CD4-positive, alpha-beta T cell treated with Interferon alpha-2 for 1 hour (primary cell): ENCODE data around the gene FBN2.

Experiments used
- DNase-seq, 2 donors: peaks; one replicate each; pipeline ENCODE4 v3.0.0-alpha.2; 2020 to 2022

Gene FBN2

DNA sequence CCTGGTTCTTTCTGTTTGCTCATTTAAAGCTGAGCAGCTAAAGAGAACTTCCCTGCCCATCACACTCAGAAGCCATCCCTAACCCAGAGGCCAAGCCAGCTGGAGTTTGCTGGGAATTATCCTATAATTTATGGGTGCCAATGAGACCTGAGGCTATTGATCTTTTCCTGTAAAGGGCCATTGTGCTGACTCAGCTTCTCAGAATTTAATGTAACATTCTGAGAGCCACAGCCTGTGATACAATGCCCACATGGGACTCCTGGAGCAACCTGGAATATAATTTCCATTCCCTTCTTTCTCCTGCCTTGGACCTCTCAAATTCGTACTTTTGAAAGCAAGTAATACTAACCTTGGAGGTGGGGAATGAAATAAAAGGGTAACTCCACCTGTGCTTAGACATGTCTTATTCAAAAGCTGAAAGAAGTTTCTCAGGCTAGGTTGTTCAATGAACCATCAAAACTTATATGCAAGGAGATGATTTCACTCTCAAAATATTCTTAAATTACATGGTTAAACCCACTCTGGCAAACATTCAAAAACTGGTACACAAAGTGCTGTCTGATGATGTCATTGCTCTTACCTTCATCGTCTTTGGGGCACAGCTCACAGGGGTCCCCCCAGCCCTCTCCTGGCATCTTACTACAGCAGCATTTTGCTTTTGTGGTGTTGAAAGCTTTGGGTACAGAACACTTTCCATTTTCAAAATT, 247.7 kb downstream of the FBN2 start:
- DNase-seq = no peak

DNA sequence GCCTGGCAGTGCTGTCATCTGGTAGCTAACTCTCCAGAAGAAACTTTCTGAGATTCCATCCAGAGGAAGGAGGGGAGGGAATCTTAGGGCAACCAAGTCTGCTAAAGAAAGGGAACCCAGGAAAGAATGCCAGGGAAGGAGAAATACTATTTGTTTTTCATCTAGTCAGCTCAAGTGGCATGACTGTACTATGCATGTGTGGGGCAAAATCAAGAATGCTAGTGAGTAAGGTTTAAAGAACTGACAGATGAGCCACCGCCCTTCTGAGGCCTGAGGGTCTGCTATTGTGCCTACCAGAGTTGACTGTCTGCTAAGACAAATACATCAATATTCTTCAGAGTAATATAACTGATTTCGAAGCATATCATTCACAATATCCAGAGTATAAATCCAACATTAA, 250.3 kb downstream of the FBN2 start:
- DNase-seq = no peak

DNA sequence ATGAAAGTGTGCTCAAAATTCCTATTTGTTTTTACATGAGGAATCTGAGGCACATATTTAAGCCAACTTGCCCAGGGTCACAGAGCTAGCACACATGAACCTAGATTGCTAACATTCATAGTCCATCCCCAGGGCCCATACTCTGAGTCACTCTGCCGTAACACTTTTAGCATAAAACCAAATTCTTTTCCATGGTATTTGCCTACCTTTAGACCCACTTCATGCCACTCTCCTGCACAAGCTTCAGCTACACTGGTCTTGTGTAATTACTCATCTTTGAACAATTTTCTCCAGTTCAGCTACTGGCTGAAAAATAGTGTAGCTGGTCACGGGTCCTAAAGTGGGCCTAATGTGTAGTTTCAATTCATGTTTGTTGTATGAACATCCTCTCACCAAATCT, 253.8 kb downstream of the FBN2 start:
- no peak for DNase-seq

DNA sequence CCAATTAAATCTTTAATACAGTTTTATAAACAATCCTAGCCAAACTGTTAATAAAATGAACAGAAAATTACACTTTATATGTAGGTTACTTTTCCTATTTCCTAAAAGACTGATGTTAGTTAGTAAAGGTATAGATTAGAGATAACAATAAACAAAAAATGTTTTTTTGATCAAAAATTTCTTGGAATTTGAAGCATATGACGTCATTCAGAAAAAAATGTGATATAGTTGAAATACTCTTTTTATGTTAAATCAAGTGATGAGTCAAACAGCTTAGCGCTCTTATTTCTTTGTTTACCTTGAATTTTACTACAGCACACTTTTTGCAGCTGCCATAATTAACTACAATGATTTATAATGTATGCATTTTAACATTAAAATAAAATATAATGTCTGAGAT, 258.7 kb downstream of the FBN2 start:
- no peak for DNase-seq

DNA sequence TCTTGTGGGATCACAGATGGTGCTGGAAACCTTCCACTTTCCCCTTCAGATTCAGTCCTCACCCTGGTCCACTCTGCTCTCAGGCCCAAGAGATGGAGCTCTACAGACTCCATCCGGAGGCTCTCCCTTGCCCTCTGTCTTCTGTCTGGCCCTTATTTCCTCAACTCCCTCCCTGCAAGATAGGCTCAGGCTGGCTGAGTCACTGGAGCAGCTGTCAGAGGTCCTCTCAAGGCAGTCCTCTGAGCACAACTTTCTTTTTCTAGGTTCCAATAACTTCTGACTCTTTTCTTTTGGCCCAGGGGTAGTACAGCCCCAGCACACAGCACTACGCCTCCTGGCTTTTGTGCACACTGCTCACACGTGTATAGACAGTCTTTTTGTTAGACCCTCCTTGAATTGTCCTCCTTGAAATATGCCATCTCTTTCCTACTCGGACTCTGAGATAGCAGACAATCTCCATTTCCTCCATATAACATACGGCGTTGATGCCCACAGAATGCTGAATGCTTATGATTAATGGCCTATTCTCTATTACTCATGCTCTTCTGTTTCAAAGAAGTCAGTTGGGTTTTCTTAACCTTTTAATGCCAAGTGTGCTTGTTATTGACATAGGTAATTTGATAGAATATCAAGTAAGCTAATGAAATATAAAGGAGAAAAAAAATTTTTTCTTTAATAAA, 261.4 kb downstream of the FBN2 start:
- no peak for DNase-seq

DNA sequence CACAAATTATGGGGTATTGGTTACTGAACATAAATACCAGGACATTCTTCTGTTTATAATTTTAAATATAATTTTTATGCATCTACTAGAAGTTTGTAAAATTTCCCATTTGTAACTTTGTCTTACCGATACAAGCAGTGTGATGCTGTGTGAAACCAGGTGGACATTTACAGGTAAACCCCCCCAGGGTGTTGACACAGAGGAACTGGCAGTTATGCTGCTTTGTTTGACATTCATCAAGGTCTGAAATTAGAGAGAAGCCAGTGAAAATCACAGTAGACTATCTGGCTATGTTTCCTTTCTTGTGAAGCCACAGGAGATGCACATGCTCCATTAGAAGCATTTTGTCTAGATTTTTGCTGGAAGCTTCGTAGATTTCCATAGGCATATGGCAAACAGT, 263.6 kb downstream of the FBN2 start:
- DNase-seq = no peak

DNA sequence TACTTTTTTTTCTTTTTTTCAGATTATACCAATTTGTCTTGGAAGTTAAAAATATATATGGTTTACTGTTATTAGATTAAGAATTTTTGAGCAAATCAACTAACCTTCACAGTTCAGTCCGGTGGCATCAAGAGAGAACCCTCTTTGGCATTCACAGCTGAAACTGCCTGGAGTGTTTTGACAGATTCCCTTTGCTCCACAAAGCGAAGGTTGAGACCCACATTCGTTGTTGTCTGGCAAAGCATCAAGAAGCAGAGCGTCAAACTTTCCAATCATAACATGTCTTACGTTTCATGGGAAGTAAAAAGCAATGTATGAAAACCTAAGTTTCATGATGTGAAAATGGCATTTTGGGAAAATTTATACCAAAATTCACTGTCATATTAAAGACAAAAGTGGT, 264.3 kb downstream of the FBN2 start:
- DNase-seq = no peak

DNA sequence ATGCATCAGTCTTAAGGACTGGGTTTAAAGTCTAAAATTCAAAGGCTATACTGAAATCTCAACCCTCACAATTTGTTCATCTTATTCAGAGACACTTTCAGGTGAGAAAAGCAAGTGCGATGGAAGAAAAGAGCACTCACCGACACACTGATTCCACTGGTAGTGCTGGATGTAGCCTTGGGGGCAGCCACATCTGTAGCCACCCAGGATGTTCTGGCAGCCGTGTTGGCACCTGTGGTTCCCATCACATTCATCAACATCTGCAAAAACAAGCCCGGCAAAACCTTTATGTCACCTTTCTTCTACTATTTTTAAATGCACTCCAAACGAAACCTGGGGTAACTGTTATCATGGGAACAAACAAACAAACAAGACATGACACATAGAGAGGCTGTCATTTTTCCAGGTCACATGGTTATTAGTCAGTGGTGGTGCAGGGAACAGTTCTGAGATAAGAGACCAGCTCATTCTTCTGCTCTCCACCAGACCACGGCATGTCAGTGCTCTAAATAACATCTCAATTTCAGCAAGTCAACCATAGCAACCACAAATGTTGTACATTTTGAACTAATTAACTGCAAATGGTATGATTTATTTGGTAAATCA, 266.1 kb downstream of the FBN2 start:
- no peak for DNase-seq

DNA sequence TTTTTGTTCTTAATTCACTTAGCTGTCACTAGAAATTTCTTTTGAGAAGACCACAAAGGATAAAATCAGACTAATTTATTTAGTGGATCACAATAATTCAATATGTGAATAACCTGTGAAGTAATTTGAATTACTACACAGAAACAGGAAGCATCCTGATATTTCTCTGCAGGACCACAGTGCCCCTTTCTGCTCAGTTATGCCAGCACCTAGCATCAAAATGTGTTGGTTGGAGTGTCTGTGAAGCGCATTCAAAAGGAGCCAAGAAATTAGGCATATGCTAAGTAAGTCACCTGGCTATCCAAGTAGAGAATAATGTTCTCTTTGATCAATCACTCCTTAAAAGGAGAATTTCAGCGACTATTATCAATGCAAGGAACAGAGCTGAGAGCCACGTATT, 267.0 kb downstream of the FBN2 start:
- DNase-seq = no peak

DNA sequence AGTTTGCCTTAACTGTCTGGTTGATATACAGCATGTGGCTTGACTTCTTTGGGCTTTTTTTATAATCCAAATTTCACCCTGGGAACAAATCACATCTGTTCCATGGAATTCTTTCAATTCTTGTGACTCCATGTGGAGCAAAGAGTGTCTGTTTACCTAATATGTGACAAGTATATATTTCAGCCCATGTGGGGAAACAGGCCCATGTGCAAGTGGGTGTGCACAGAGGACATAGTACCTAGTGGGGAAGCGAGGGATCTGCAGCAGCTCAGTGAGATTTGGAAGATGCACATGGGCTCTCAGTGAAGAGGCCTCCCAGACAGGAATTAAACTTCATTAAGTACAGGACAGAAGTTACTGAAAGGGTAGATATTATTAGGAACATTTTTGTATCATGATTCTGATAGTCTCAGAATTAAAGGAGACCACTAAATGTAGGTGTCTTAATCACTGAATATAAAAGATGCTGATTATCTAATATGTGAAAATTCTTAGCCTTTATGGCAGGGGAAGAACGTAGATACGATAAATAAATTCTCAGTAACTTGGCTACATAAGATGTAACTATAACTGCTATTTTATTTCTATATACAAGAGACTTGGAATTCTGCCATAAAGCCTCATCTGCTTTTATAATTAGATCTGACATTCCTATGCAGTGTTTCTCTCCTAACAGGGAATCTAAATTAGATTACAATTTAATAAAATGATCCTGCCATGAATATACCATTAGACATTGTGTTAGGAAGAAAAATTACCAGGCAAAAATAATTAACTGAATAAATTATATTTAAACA, 273.3 kb downstream of the FBN2 start:
- DNase-seq = no peak

DNA sequence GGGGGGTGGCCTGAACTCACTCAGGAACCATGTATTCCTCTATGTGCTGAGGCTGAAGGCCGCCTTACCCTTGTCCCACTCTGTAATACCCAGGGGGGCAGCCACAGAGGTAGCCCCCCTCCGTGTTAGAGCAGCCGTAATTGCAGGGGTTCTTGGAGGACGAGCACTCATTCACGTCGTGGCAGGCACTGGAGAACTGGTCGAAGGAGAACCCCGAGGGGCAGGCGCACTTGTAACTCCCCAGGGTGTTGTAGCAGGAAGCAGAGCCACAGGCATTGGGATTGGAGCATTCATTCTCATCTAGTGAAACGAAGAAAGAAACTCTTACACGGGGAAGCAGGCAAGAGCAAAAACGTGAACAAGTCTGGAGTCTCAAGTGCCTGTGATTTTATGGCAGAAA, 274.7 kb downstream of the FBN2 start:
- DNase-seq = no peak

DNA sequence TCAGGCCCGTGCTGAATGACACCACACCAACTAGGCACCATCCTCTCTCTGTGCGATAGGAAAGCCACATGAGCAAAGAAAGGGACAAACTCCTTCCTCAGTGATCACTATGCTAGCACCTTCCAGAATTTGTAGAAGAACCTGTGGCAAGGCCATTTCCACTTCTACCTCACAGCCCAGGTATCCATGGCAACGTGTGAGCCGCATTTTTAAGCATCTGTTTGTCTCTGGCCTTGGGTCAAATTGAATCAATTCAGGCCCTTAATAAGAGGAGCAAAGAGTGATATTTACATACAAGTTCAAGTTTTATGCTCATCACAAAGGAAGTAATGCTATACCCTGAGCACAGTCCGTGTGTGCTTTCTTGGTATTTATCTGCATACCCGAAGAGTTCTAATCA, 275.1 kb downstream of the FBN2 start:
- no peak for DNase-seq

DNA sequence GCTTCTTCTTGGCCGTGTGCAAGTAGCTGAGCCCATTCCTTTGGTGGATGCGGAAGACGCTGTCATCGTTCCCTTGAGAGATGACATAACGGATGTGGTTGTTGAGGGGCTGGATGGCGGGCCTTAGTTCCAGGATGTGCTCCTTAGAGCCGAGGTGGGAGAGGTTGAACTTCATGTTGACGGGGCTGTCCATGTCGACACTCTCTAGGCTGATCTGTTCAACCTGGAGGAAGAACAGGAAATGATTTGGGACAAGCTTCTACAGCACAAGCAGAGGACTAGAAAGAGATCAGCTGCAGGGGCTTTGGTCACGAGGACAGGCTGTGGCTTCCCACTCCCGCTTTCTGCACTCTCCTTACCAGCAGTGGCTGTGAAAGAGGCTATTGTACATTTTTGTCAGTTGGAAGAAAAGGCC, 278.4 kb downstream of the FBN2 start:
- no peak for DNase-seq

DNA sequence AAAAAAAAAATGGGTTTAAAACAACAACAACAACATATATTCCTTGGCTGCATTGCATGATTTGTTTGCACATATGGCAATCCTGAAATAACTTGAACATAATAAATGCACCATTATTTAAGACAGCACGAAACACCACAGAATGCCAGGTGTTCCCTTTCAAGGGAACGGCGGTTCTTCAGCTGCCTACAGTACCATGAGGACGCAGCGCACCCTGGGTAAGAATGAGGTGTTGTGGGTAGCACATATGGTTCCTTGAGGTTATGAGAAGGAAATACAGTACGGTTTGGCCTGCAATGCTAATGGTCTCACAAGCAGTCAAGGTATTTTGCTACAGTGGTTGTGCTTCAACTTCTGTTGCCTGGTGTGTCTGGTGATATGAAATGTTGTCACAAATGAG, 279.7 kb downstream of the FBN2 start:
- DNase-seq = no peak

DNA sequence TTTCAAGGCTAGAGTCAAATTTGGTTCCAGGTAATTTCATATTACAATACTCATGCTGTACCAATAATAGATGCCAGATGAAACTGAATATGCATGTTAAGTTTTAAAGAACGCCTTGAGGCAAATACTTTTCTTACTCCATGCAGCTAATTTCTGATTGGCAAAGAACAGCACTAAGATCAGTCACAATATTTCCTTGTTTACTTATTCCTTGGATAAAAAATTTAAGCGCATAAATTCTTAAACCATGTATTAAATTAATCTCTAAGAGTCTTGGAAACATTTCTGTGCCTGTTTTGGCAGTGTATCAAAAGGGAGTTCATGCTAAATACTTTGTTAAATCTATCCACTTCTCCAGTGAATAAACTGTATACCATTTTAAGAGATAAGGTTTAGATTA, 281.0 kb downstream of the FBN2 start:
- no peak for DNase-seq

DNA sequence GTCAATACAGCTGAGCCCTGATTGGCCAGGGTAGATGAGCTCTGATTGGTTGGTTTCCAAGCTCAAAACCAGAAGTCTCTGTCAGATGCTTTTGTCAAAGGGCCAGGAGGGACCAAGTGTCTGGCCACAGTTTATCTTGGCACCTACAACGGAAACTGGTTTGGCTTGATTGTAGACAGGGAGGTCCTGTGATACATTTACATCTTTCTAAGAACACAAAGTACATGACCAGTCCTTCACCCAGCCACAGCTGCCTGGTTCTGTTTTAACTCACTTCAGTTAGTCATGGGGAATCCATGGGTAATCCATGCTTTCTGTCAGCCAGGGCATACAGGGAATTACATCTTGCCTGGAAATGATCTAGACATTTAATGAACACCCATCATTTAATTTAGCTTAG, 283.3 kb downstream of the FBN2 start:
- no peak for DNase-seq

DNA sequence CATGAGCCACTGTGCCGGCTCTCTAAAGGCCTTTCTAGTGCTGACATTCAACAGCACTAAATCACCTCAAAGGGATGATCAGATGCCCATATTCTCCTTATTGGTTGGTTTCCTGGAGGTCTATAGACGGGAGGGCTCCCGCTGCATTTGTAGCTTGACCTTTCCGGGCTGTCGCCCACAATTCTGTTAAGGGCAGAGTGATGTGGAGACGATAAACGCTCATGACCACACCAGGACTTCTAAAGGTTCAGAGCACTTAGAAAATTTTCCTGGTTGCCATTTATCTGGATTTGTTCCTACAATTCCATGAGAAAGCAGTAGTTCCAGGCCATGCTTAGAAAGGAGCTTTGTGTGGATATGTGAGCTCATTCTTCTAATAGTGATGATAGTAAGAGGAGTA, 284.2 kb downstream of the FBN2 start:
- DNase-seq = no peak

DNA sequence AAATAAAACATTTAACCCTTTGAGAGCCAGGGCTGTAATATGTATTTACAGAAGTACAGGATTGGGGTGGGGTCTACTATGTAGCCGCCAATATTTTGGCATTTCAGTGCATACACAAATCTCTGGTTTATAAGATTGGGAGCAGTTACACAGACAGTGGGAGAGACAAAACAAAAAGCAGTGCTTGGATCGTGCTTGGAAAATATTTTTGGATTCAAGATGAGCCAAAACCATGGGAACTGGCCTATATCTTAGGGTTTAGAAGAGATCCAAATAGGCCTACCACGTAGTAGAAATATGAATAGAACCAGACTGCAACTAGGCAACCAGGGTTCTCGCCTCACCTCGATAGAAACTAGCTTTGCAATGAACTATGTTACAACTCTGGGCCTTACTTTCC, 284.9 kb downstream of the FBN2 start:
- no peak for DNase-seq

DNA sequence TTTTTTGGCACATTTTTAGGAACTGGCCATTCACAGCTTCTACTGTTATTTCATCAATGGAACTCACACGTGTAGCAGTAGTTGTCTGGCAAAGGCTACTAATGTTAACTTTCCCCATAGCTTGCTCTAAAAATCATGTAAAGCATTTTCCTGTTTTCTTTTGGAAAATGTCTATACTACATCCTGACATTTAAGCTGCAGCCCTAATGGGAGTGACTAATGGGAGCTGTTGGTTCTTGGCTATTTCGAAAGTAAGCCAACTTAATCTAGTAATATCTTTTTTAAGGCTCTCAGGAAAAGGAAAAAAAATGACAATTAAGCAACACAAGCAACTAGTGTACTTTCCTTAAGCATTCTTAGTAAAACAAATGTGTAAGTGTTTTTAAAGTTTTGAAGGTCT, 285.3 kb downstream of the FBN2 start:
- no peak for DNase-seq

DNA sequence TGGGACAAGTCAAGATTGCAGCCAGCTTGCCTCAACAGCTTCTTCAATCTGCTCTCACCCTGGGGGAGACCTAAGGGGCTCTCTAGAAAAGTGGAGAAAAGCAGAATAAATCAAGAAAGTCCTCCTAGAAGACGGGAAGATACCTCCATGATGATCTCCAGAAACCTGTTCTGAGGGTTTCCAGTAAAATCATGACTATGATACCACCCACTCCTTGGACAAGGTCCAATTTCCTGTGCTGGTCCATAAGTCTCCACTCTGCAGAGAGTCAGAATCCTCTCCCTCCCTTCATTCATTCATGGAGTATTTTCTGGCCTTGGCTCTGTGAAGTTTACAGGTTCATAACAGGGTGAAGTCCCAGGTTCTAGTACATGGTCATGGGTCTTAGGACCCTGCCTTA, 285.8 kb downstream of the FBN2 start:
- DNase-seq = no peak

DNA sequence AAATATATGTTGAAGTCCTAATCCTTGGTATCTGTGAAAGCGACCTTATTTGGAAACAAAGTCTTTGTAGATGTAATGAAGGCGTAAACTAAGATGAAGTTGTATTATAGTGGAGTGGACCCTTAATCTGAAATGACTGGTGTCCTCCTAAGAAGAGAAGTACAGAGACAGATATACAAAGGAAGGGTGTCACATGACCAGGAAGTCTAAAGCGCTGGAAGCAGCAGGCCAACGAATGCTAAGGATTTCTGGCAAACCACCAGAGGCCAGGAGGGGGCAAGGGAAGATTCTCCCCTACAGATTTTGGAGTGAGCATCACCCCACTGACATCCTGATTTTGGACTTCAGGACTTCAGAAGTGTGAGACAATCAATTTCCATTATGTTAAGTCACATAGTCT, 292.1 kb downstream of the FBN2 start:
- no peak for DNase-seq

DNA sequence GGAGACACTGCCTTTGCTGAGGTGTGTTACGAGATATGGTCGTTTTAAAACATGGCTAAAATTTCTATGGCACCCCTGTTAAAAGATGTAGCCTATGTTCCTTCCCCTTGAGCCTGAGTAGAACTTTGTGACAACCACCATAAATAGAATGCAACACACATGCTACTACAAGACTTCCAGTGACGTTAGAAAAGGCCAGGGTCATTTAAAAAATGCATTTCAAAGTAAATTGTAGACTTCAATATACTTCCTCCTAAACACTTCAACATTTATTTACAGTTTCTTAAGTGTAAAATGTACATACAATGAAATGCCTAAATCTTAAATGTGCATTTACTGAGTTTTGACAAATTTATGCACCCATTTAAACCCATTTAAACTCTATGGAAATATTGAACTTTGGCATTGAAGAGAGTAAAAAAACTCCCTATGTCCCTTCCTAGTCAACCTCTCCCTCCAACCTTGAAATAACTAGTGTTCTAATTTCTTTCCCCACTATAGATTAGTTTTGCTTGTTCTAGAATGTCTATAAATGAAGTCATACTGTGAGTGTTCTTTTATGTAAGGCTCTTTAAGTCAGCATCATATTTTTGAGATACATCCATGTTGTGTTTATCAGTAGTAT, 294.0 kb downstream of the FBN2 start:
- DNase-seq = no peak

DNA sequence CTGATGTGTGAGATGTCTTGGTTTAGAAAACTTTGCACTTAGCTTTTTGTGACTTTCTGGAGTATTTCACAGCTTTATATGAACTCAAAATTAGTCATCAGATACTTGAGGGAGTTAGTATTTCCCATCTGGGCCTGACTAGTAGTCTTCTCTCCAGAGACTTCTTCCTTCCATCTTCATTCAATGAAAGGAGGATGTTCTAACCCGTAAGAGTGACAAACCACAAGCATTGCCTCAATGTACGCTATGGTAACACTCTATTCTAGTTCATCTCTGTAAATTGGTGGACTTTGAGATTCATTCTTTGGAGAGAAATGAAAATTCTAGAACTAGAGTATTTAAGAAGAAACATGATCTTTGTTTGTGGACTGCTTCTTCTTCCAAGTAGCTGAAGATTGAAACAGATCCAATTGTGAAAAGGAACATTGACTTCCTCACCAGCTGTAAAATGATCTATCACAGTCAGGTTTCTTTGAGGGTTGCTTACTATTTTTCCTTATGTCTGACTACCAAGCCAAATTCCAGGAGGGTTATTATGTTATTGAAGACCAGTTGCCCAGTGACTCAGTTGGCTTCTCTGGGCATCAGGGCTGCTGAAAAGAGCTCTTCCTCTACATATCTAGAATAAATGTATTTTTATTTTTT, 296.9 kb downstream of the FBN2 start:
- no peak for DNase-seq
